ENCODE results near the gene PIK3C3.
"Not testable (repeated sequence)": the region's sequence is repeated elsewhere in the genome, so short reads cannot be mapped to it uniquely, and the experiment has no call there.

PIK3C3 gene

GRCh38 chr18:42072407-42072806 lies 117.4 kb downstream of the PIK3C3 start:
- no peak for DNase-seq (ENCODE audit: low spot score)

DNA sequence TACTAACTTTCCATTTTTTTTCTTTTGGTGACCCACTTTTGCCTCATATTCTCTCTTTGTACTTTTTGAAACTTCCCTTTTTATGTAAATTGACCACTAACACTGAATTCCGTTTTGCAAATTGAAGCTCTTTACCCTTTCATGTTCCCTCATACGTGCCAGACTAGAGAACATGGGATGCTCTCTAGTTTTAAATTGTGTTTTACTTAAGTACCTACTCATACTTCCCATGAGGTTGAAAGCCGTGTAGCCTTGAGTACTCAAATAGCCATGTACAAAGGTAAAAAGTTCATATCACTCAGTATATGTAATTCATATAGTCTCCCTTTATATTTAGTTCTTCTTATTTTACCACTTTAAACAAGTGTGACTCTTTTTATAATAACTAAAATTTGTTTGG lies 119.7 kb downstream of the PIK3C3 start:
- DNase-seq (ENCODE audit: low spot score) = no peak

- no peak for DNase-seq (ENCODE audit: low spot score)
These were observed 123.7 kb downstream of the PIK3C3 start for GRCh38 chr18:42078711-42079110.

DNA sequence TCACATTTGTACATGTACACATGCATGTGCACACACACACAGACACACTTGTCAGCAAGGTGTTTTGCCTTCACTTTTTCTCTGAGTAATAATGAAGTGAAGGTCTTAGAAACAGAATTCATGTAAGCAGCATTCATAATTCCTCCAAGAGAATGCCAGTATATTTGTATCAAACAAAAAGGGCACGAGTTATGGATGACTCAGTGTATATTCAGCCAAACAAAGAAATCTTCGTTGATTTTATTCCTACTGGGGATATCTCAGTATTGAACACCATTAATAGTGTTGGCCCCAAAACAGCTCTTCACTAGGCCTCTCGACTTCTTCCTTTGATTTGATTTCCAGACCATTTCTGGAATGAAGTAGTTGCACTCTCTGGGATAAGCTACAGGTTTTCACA lies 125.3 kb downstream of the PIK3C3 start:
- DNase-seq (ENCODE audit: low spot score) = no peak

GRCh38 chr18:42082415-42083234 lies 127.6 kb downstream of the PIK3C3 start:
- no peak for DNase-seq (ENCODE audit: low spot score)

- no peak for DNase-seq (ENCODE audit: low spot score)
These were observed 131.3 kb downstream of the PIK3C3 start for GRCh38 chr18:42086288-42086687.

DNA sequence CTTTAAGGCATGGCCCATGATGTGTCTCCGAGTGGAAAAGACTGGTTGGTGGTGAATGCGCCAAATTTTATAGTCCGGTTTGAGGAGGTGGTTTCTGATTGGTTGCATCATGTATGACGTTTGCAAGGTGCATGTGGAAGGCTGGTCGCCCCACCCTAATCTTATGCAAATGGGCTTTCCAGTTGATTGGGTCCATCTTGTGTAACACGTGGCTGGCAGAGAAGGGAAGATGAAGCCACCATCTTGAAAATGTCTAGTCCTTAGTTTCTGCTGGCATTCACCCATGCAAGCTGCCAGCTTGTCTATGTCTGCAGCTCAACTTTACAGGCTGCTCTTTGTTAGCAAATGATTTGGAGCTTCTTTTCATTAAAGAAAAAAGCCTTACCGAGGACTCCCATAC lies 132.2 kb downstream of the PIK3C3 start:
- DNase-seq (ENCODE audit: low spot score) = no peak

DNA sequence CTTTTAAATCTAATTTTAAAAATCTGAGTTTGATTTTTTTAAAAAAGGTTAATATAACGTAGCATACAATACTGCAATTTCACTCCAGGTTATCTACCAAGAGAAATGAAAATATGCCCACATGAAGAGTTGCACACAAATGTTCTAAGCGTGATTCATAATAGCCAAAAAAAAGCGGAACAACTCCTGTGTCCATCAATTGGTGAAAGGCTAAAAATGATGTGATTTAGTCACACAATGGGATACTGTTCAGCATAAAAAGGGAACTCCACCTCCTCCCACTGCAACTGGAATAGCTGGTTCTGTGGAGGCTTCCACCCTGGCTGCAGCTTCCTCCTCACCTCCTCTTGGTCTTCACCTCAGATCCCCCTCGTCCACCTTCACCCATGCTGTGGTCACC lies 132.8 kb downstream of the PIK3C3 start:
- DNase-seq (ENCODE audit: low spot score) = no peak

- no peak for DNase-seq (ENCODE audit: low spot score)
These were observed 137.8 kb downstream of the PIK3C3 start for GRCh38 chr18:42092848-42093247.

GRCh38 chr18:42094875-42095274 lies 139.8 kb downstream of the PIK3C3 start:
- no peak for DNase-seq (ENCODE audit: low spot score)

DNA sequence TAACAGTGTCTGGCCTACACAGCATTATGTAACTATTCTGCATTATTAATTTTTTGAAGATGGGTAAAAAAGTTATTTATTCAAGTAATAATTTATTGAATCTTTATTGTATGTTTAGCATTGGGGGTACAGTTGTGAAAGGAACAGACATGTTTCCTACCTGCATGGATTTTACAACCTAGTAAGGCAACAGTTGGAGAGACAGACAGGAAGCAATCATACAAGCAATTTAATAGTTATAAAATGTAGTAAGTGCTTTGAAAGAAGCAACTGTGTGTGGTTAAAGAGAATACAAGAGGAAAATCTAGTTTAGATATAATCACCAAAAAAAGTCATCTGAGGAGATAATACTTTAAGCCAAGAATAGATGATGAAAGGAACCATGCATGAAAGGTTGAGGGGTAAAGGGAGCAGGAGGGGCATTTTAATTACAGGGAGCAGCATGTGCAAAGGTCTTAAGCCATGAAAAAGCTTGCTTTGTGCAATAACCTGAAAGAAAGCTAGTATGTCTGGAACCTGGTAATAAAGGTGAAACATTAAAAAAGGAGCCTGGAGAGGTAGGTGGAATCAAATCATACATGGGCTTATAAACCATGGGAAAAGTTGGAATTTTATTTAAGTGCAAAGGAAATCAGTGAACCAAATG lies 140.8 kb downstream of the PIK3C3 start:
- DNase-seq (ENCODE audit: low spot score) = no peak

- DNase-seq (ENCODE audit: low spot score) = no peak
These were observed 145.2 kb downstream of the PIK3C3 start for GRCh38 chr18:42100248-42100647.

DNA sequence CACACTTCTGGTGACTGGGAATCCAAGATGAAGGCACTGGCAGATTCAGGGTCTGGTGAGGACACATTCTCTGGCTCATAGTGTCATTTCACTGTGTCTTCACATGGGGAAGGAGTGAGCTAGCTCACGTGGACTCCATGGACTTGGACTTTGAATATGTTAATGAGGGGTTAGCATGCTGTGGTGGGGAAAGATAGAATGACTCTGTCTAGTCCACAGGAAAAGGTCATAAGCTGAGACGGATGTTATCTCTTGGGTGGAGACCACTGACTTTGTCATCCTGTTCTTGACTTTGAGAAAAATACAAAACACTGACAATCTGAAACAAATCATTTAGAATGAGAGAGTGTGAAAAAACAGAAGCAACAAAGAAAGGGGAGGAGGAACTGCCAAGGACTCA lies 145.9 kb downstream of the PIK3C3 start:
- DNase-seq (ENCODE audit: low spot score) = no peak

DNA sequence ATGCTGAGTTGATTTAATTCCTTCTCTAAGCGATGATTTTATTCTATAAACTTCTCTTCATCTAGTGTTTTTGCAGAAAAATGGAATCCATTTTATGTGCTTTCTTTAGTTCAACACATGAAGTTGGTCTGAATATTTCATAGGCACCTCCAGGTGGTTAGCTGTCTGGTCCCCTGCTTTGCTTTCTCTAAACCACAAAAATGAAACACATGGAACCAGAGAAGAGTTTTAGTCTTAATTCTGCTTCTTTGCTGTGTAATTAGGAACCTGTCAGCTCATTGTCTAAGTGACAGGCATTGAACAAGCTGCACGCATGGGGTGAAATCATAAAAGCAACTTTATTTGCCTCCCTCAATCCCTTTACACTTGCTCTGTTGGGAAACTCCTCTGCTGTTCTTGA lies 150.4 kb downstream of the PIK3C3 start:
- no peak for DNase-seq (ENCODE audit: low spot score)

- no peak for DNase-seq (ENCODE audit: low spot score)
These were observed 151.8 kb downstream of the PIK3C3 start for GRCh38 chr18:42106784-42107183.

DNA sequence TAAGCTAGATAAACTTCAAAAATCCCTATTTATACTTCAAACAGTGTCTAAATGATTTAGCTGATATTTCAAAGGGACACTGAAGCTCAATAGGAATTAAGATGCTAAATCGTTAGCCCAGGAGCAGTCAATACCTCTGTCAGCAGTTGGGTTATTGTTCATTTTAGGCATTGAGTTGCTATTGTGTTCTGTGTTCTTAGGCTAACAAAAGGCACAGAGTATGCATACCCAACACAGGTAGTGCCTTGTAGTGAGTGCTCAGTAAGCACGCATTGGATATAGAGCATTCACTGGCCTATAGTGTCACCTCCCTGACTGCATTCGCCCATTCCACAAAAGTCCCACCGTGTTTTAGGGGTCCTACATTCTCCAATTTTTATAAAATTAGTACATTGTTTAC lies 152.3 kb downstream of the PIK3C3 start:
- DNase-seq (ENCODE audit: low spot score) = no peak

- no peak for DNase-seq (ENCODE audit: low spot score)
These were observed 152.8 kb downstream of the PIK3C3 start for GRCh38 chr18:42107691-42108450.

GRCh38 chr18:42112147-42112546 lies 157.1 kb downstream of the PIK3C3 start:
- not testable (repeated sequence) for DNase-seq (ENCODE audit: low spot score)

DNA sequence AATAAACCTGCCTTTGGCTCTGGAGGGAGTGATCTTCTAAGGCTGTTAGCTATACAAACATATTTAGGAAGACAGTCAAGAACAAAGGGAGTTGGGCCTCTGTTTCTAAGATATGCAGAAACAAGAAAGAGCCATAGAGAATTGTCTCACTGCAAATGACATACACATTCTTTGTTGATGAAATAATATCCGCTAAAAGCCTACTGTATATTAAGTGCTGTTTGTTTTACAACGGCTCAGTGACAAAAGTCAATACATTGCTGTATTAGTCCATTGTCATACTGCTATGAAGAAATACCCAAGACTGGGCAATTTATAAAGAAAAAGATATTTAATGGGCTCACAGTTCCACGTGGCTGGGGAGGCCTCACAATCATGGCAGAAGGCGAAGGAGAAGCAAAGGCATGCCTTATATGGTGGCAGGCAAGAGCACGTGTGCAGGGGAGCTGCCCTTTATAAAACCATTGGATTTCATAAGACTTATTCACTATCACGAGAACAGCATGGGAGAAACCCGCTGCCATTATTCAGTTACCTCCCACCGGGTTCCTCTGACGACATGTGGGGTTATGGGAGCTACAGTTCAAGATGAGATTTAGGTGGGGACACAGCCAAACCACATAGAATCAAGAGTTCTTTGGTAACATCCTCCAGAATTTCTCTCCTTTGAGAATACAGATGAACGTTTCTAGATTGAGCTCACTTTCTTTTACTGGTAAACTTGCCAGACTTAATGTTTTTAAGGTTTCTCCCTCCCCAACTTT lies 157.8 kb downstream of the PIK3C3 start:
- DNase-seq (ENCODE audit: low spot score) = no peak

DNA sequence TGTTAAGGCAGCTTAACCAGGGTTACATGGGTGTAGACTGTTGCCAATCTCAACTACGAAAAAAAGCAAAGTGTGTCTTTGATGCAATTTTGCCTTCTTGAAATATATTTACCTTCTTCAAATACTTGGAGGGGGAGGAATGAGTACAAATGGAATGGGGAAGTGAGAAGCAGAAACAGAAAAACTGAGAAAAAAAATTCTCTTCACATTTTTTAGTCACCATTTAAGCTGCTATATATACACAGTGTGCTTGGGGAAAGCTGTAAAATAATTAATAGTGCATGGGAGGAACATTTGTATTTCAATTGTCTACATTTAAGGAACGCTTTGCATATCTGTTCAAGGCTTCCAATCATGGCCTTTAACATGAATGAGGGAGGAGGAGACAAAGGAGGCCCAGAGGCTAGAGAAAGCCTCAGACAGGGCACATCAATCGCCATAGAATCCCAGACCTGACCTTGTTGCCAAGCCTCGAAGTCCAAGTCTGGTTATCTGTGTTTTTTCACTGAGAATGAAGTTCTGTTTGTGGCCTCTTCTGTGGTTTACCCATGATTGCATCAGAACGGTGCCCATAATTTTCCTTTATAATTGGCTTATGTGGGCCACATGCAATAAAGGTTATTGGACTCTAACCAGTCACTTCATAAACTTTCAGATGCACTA lies 158.6 kb downstream of the PIK3C3 start:
- DNase-seq (ENCODE audit: low spot score) = no peak

- DNase-seq (ENCODE audit: low spot score) = peak; percentile 65
These were observed 159.4 kb downstream of the PIK3C3 start for GRCh38 chr18:42114310-42114943.
